Measurements from ENCODE around the gene HSD3B1. TPM values are rescaled to one million over a fixed set of nuclear protein-coding genes. Genes with fewer than 3 reads are reported as not detected.
A peak's percentile ranks its signal among the peaks of the same experiment; 100 is the strongest.
"Not testable (repeated sequence)": the region's sequence is repeated elsewhere in the genome, so short reads cannot be mapped to it uniquely, and the experiment has no call there.

HSD3B1 gene
- polyA plus RNA-seq, 1 experiment, result not detected

GRCh38 chr1:119554183-119554582, 47.2 kb downstream of the HSD3B1 start:
- no peak overlapping the region for H3K4me3 ChIP-seq (ENCODE audit: low read depth, low read length)
- H3K9me3 ChIP-seq (ENCODE audit: control insufficient read depth, insufficient read depth, low read length), result no peaks in the 10 kb centered on the region
- TF ChIP-seq, protein P1, sequence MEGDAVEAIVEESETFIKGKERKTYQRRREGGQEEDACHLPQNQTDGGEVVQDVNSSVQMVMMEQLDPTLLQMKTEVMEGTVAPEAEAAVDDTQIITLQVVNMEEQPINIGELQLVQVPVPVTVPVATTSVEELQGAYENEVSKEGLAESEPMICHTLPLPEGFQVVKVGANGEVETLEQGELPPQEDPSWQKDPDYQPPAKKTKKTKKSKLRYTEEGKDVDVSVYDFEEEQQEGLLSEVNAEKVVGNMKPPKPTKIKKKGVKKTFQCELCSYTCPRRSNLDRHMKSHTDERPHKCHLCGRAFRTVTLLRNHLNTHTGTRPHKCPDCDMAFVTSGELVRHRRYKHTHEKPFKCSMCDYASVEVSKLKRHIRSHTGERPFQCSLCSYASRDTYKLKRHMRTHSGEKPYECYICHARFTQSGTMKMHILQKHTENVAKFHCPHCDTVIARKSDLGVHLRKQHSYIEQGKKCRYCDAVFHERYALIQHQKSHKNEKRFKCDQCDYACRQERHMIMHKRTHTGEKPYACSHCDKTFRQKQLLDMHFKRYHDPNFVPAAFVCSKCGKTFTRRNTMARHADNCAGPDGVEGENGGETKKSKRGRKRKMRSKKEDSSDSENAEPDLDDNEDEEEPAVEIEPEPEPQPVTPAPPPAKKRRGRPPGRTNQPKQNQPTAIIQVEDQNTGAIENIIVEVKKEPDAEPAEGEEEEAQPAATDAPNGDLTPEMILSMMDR (IDR thresholded peaks at IDR 0.05; ENCODE audit: low read depth, low read length), result no peak
- no peak overlapping the region for H3K27ac ChIP-seq (ENCODE audit: low read depth, low read length)
- POLR2A ChIA-PET, result no interaction called here
- CTCF ChIA-PET, result no interaction called here
- peaks cover 7% of the 10 kb centered on the region for H3K27me3 ChIP-seq (ENCODE audit: control insufficient read depth, insufficient read depth, low read length)
- DNase-seq (ENCODE audit: low read depth, low spot score), result peak; percentile 59

- ChIA-PET CTCF (no interaction called here), POLR2A (no interaction called here)
- H3K4me3 ChIP-seq (ENCODE audit: low read depth, low read length), result no peak overlapping the region
- no peak overlapping the region for H3K27ac ChIP-seq (ENCODE audit: low read depth, low read length)
- H3K9me3 ChIP-seq (ENCODE audit: control insufficient read depth, insufficient read depth, low read length), result no peaks in the 10 kb centered on the region
- no peak for DNase-seq (ENCODE audit: low read depth, low spot score)
- TF ChIP-seq, protein P1 (IDR thresholded peaks at IDR 0.05; ENCODE audit: low read depth, low read length), result no peak
- H3K27me3 ChIP-seq (ENCODE audit: control insufficient read depth, insufficient read depth, low read length), result peaks cover 7% of the 10 kb centered on the region
These were observed 49.4 kb downstream of the HSD3B1 start for GRCh38 chr1:119556423-119556822.

GRCh38 chr1:119560402-119560801, 53.4 kb downstream of the HSD3B1 start:
- CTCF ChIA-PET; POLR2A ChIA-PET; H3K27me3 ChIP-seq (ENCODE audit: control insufficient read depth, insufficient read depth, low read length); H3K4me3 ChIP-seq (ENCODE audit: low read depth, low read length); H3K27ac ChIP-seq (ENCODE audit: low read depth, low read length); DNase-seq (ENCODE audit: low read depth, low spot score); H3K9me3 ChIP-seq (ENCODE audit: control insufficient read depth, insufficient read depth, low read length): not testable (repeated sequence)

GRCh38 chr1:119564548-119564947, 57.5 kb downstream of the HSD3B1 start:
- H3K9me3 ChIP-seq (ENCODE audit: control insufficient read depth, insufficient read depth, low read length), result no peaks in the 10 kb centered on the region
- DNase-seq (ENCODE audit: low read depth, low spot score), result no peak
- ChIA-PET CTCF (no interaction called here), POLR2A (no interaction called here)
- H3K4me3 ChIP-seq (ENCODE audit: low read depth, low read length), result no peak overlapping the region
- no peaks in the 10 kb centered on the region for H3K27me3 ChIP-seq (ENCODE audit: control insufficient read depth, insufficient read depth, low read length)
- TF ChIP-seq, protein P1 (IDR thresholded peaks at IDR 0.05; ENCODE audit: low read depth, low read length), result no peak
- no peak overlapping the region for H3K27ac ChIP-seq (ENCODE audit: low read depth, low read length)

Other genes with a start within 250 kb of the HSD3B1 start
- gene HAO2, start 138.4 kb upstream of the HSD3B1 start, polyA plus RNA-seq (2011; rRNA removed), result not detected in 2 replicates
- not detected in 2 replicates for gene HSD3B2, start 92.1 kb upstream of the HSD3B1 start, polyA plus RNA-seq (2011; rRNA removed)
- gene ZNF697, start 141.1 kb downstream of the HSD3B1 start, polyA plus RNA-seq (2011; rRNA removed), result 11.6 and 12.9 TPM in 2 replicates
- 108 and 174 TPM in 2 replicates for gene PHGDH, start 204.7 kb downstream of the HSD3B1 start, polyA plus RNA-seq (2011; rRNA removed)

All from AG04450 (cell line).